ENCODE measurements around the gene MACROD2.

The MACROD2 gene

DNA sequence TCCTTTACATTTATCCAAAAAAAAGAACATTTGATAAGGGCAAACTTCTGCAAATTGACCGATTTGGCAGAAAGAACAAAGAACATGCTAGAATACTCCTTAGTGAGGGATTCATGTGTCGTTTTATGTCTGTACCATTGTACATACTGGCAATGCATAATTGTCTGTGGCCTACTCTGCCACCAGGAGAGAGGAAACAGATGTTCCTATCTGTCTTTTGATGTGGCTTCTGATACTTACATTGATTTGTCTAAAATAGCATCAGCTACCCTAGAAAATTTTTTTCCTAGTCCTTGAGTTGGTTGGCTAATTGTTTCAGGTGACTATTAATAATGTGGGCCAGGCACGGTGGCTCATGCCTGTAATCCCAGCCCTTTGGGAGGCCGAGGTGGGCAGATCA lies 1923.8 kb downstream of the MACROD2 start:
- DNase-seq, result no peak

DNA sequence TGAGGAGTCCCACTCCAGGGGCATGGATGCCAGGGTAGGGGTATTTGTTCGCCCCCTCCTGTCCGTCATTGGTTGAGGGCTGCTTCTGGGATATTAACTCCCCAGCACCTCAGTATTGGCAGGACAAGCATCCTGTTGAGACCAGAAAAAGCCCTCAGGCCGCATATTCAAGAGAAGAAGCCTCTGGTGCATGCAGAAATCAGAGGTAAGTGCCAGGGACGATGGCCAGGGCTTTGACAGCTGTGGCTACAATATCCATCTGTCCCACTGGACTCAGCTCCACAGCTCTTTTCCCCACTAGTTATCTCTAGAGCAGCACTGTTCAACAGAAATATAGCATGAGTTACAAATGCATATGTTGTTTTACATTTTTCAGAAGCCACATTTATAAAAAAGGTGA lies 1926.6 kb downstream of the MACROD2 start:
- no peak for DNase-seq

DNA sequence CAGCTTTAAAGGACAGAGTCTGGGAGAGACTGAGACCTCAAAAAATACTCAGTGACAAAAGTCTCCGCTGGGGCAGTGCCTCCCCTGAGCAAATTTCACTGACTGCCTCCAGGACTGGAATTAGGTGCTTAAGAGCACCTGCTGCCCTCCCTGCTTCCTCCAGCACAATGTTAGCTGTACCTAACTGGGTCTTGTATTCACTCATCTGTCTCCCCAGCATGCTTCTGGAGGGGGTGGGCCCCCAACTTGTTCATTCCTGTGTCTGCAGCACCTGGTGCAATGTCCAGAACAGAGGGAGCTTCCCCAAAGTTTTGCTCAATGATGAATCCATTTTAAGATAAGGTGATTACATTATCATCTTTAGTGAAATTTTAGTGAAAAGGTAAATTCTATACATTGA lies 1927.2 kb downstream of the MACROD2 start:
- DNase-seq, result no peak

DNA sequence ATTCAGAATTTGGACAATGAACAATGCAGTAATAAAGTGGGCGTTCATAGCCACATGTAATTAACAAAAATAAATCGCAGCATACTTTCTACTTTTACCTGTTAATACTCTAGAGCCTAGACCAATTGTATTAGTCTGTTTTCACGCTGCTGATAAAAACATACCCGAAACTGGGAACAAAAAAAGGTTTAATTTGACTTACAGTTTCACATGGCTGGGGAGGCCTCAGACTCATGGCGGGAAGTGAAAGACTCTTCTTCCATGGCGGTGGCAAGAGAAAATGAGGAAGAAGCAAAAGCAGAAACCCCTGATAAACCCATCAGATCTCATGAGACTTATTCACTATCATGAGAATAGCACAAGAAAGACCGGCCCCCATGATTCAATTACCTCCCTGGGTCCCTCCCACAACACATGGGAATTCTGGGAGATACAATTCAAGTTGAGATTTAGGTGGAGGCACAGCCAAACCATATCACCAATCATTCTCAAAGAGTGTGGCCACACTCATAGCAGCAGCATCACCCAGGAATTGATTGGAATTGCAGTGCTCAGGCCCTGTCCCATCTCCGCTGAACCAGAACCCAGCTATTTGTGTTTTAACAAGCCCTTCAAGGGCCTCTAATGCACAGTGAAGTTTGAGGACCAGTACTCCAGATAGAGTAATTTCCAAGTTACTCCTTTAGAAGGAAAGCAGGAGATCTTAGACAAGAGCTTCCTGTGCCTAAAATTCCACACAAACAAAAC lies 1927.9 kb downstream of the MACROD2 start:
- DNase-seq, result no peak

DNA sequence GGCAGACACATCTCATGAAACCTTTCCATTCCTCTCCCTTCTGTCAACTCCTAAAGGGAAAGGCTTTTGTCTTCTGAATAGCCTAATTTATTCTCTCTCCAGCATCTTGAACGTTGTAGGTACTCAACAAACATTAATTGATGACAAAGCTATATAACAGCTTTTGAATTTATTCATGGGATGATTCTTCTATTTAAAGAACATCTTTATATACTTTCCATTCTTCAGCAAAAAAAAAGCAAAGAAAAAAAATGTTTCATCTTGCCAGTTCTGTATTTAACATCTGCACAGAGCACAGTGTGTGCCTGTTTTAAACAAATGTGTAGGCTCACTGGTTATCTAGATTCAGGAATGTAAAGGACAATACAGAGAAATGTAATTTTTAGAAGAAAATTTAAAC lies 1929.2 kb downstream of the MACROD2 start:
- DNase-seq, result no peak

DNA sequence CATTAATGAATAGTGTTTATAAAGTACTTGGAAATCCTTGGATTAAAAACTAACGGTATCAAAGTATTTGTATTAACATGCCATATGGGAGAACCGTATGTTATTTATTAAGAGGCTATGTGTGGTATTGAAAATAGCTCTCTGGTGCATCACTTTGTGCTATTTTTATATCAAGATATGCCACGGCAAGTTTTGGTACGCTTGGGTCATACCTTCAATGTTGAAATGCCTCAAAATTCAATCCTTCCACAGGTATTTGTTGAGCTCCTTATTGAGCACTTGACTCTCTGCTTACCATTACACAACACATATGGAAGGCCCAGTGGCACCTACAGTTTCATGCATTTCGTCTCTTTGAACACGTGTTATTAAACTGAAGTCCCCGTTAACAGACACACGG lies 1930.1 kb downstream of the MACROD2 start:
- DNase-seq, result no peak

DNA sequence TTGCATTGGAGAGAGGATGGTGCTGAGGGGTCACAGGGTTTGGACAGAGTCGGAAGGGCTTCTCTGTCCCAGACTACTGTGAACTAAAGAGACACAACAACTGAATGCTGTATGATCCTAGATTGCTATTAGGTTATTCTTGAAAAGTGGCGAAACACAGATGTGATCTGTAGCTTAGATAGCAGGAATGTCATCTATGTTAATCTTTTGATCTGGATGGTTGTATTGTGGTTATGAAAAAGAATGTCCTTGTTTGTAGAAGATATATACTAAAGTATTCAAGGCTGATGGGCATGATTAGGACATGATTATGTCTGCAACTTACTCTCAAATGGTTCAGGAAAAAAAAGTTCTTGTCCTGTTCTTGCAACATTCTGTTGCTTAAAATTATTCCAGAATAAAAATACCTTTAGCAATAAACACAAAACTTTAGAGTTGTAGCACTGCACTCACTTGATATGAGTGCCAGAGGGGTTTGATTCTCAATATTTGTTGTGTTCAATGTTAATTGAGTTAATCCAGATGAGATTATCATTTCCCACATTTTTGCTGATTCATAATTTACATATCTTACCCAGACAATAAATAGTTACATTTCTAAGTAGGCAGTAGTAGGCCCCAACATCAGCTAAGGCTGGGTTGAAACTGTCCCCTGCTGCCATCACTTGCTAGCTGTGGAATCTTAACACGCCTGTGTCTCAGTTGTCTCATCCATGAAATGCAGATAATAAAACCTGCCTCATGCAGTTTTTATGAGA lies 1932.8 kb downstream of the MACROD2 start:
- DNase-seq, result no peak

DNA sequence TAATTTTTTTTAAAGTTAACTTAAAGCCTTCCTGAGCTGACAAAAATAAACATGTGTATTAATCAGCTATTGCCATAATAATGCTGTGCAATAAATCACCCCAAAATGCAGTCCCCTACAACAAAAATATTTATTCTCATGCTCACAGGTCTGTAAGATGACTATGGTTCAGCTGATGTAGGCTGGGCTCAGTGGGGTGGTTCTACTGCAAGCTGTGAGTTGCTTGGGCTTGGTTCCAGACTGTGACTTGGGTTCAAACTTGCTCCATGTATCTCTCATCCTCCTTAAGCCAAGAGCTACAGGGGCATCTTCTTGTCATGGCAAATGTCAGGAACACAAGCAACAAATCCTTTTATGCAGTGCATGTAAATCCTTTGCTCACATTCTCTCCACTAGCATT lies 1933.6 kb downstream of the MACROD2 start:
- DNase-seq, result no peak

DNA sequence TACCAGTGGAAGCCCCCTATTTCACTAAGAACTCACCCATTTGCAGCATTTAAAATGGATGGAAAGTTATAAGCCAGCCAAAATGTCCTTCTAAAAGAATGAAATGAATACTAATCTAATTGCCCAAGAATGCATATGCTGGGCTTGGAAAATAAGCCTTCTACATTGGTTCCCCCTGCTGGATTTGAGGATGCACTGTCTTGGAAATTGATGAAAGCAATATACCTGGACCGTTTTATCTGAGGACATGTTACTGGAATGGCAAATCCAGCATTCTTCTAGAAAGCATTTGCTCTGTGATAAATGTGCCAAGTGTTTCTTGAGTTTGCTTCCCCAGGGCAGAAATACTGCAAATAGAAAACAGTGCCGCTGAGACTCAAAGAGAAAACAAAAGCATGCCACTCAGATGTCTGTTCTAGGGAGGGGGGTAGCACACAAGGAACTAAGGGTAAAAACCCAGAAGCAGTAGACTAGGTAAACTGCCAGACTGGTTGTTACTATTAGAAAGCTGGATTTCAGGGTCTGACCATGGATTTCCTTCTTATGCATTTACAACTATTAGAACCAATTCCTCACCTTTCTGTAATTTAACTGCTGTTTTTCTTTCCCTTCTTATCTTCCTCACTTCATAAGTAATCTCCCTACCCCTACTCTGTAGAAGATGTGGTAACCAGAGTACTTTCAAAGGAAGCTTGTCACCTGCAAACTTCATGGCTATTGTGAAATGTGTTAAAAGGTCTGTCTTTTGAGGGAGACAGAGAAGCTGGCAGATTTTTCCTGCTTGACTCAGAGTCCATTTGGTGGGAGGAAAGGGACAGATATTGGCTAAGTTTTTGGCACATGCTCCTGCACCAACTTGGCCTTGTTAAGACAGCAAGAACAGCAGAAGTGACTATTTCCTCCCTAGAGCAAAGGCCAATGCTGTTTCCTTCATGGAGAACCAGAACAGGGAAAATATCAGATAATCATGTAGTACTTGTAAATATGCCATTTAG lies 1935.3 kb downstream of the MACROD2 start:
- no peak for DNase-seq

DNA sequence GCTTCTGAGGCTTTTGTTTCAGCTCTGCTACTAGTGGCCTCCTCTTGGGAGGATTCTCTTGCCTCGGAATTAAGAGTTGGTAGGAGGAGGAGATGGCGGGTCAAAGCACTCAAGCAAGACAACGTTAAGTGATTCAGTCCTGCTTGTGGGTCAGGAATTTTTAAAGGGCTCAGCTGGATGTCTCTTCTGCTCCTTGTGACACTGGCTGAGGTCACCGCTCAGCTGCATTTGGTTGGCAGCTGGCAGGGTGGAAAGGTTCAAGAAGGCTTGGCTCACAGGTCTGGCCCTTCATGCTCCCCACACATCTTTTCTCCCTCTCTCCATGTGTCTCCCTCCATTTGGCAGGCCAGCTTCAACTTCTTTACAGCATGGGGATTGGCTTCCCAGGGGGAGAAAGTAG lies 1936.6 kb downstream of the MACROD2 start:
- no peak for DNase-seq

DNA sequence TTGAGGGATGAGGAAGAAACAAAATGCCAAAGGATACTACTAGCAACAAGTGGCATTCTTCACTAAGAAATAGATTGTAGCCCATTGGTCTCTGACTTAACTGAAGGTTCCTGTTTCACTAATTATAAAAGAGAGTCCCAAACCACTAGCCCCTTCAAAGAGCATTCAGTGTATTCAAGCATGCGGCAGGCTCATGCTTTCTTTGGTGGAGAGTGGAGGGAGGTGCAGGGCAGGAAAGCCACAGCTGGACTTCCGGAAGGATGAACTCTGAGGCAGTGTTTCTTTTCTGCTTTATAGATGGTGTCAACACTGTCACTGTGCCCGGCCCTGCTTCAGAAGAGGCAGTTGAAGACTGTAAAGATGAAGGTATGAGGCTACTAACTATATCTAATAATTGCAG lies 1941.9 kb downstream of the MACROD2 start:
- no peak for DNase-seq

DNA sequence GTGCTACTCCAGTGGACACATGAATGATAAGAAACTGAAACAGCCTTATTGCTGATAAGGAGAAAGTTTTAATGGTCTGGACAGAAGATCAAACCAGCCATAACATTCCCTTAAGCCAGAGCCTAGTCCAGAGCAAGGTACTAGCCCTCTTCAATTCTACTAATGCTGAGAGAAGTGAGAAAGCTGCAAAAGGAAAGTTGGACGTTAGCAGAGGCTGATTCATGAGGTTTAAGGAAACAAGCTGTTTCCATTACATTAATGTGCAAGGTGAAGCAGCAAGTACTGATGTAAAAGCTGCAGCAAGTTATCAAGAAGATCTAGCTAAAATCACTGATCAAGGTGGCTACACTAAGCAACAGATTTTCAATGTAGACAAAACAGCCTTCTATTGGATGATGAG lies 1943.5 kb downstream of the MACROD2 start:
- no peak for DNase-seq

DNA sequence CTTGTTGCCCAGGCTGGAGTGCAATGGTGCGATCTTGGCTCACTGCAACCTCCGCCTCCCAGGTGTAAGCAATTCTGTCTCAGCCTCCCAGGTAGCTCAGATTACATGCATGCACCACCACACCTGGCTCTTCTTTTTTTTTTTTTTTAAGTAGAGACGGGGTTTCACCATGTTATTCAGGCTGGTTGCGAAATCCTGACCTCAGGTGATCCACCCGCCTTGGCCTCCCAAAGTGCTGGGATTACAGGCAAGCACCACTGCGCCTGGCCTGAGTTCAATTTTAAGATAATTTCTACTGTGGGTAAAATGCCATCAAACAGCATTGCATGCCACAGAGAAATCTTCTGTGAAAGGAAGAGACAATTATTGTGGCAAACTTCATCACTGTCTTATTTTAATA lies 1944.8 kb downstream of the MACROD2 start:
- DNase-seq, result no peak

DNA sequence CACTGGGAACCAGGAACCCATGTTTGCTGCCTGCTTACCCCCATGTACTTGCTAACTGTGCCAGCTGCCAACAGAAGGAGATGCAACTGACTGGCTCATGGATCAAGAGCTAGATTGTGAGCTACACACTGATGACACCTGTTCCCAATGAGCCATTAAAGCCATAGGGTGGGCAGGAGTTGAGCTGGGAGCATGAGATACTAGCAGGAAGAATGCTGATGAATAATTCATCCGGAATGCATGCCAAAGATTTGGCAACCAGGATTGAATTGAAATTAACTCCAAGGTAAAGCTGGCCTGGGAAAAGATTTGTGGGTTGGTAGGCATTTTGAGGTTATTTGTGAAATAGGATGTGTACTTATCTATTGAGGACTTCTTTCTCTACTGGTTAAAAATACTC lies 1946.8 kb downstream of the MACROD2 start:
- no peak for DNase-seq

DNA sequence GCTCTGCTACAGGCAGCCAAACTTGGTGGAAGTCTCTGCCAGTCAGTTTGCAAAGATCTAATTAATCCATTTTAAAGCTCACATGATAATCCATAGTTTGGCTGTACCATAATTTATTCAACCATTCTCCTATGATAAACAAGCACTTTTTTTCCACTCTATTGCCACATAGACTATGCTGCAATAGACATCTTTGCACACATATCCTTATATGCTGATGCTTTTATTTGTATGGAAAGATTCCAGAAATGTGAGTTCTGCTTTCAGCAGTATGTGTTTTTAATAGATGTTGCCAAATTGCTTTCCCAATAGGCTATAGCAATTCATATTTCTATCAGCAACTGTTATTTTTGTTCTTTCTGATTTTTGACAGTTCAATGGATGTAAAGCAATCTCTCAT lies 1950.0 kb downstream of the MACROD2 start:
- DNase-seq, result no peak

DNA sequence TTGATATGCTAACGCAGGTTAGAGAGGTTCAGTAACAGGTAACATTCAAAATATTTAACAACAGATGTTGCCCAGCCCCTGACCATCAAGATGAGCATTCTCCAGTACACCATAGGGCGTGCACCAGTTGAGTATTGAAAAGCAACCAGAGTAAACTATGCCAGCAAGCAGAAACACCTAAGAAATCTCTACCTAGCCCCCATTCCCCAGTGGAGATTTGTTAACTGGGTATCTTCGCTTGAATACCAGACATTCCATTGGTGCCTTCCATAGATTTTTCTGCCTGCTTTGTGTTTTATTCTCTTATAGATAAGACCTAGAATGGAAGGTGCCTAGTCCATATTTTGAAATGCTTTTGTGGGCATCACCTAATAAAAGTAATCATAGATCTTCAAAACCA lies 1954.1 kb downstream of the MACROD2 start:
- no peak for DNase-seq

DNA sequence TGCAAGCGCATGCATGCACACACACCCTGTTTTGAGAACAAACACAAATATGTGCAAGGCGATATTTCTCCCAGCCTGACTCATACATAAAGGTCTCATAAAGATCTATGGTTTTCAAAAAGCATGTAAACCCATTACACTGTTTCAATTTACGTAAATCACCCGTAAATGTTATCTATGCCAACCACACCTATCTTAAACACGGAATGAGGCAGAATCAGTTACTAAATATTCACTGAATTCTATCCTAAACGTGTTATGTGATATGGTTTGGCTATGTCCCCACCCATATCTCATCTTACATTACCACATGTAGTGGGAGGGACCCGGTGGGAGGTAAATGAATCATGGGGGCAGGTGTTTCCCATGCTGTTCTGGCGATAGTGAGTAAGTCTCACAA lies 1956.3 kb downstream of the MACROD2 start:
- no peak for DNase-seq

DNA sequence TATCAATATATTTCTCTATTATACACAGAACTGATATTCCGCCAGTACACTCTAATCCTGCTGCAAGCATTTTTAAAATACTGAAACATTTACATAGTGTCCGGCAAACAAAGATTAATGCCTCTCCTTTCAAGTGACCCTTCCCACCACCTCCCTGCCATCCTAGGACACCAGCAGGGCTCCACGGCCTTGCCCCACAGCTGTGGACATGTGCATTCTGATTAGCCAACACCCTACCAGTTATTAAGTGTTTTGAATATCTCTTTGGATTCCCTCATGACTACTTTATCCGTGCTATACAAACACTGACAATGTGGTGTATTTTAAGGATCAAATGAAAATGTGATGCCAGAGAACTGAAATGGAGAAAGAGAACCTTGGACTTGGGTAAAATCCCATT lies 1962.8 kb downstream of the MACROD2 start:
- no peak for DNase-seq

DNA sequence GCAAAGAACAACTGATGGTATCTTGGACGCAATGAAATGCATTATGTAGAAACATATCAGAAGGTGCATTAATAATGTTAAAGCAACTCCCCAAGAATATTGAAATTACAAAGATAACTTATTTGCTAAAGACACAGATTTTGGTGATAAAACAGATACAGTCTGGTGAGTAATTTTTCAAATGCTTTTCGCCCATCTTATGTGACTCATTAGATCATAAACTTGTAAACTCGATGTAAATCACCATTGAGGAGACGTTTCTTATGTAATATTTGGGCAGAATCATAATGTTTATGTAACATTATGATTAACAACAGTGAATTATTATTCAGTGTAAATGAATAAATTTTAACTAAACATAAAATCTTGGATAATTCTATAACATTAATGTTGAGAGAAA lies 1969.8 kb downstream of the MACROD2 start:
- DNase-seq, result no peak

DNA sequence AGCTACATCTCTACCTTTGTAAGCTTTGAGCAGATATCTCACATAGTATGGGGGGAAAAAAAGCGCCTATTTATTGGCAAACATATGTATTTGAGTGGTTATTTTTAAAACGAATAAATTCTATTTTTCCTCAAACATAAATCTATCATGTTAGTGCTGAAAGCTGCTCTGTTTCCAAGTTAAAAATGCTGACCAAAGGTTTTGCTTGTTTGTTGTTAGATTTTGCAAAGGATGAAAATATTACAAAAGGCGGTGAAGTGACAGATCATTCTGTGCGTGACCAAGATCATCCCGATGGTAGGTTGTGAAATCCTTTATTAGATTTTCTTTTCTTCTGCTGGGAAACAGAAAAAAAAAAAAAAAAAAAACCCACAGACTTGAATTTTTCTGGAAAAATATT lies 1972.0 kb downstream of the MACROD2 start:
- no peak for DNase-seq

DNA sequence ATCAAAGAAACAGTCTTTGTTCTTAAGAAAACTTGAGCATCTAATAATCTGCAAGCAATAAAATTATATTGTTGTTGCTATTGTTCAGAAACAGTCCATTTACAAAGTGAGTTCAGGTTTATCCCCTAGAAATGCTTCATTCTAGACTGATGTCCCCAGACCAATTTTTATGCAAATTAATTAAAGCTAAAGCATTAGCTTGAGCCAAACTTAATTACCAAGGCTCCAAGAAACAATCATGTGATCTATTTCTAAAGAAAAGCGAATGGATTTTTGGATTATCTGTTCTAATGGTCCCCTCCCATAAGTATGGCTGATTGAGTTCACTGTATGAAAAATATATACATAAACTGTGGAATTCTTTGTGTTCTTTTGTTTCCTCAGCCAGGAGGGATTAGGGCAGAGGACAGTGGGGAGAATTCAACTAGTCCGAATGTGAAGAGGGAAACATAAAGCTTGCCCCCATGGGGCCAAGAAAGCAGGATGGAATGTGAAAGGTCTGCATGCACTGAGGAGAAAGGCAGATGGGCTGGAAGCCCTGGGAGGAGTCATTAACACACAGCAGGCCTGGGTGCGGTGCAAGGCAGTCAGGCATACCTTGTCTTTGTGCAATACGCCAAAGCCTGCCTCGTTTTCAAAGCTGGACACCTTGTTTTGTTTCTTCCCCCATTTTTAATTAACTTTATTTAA lies 1980.9 kb downstream of the MACROD2 start:
- DNase-seq, result no peak

DNA sequence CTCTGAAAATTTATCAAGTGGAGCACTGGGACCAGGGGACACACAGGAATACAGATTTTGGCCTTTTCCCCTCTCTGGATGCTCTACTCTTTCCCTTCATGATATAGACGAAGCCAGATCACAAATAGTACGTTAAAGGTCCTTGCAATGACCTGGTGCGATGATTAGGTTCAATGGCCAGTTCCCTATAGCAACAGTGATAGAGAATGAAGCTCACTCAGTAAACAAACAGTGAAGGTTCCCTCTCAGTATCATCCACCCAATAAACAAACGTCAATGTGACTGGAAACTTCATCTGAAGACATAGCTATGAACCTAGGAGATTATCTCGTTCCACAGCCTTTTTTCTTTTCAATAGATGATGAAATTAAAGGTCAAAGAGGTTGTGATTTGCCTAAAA lies 1981.7 kb downstream of the MACROD2 start:
- DNase-seq, result no peak

DNA sequence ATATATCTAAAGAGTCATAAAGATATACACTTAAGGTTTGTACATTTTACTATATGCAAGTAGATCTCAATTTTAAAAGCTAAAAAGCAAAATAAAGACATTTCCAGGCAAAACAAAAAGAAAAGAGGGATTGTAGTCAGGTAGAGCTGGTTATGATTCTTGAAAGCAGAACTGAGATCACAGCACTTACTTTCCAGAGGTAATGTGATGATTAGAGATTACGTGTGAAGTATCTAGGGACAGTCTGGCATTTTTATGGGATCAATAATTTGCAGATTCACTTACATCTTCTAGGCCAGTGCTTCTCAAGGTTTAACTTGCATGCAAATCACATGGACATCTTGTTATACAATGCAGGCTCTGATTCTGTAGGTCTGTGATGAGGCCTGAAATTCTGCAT lies 1982.4 kb downstream of the MACROD2 start:
- DNase-seq, result no peak

Measured in NCI-H2107 (cell line).